Ramos (cell line): ENCODE results near the gene ZNF710.

Experiments used
- in situ Hi-C: fragments of 300-500 bp; cut with MboI; formaldehyde crosslinking; loops from one replicate; pipeline ENCODE4 v1.14.3; 2022; ENCODE audit warnings: low sequenced_read_pairs; ENCODE audit not compliant: unreplicated experiment

Gene ZNF710

DNA sequence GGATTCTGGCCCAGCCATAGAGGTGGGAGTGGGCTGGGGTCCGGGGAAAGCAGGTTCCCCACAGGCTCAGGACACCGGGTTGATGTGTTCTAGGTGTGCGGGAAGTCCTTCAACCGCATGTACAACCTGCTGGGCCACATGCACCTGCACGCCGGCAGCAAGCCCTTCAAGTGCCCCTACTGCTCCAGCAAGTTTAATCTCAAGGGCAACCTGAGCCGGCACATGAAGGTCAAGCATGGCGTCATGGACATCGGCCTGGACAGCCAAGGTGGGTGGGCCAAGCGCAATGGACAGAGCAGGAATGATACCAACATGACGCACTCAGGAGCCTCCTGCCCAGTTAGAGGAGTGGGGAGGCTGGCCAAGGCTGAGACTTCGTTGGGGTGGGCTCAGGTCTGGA lies 72.9 kb downstream of the ZNF710 start:
- in situ Hi-C loops = loop anchor here (5.0 kb wide), 2 partner anchors 82 to 172 kb away; no protein-coding TSS in a partner anchor

DNA sequence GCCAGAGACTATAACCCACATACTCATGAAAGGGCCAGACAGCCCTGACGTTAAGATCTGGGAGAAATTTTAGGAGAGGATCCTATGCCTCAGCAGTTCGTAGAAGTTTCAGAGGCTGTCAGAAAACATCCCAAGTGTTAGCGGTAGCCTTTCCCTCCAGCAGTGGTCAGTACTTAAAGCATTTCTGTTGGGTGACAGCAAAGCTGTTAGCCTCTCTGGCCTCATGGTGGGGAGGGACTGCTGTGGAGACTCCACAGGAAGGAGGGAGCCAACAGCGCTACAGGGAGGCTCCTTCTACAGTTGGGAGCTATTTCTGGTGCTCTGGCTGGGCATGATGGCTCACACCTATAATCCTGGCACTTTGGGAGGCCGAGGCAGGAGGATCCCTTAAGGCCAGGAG lies 73.8 kb downstream of the ZNF710 start:
- in situ Hi-C loops = loop anchor here (5.0 kb wide), 2 partner anchors 83 to 173 kb away; no protein-coding TSS in a partner anchor

DNA sequence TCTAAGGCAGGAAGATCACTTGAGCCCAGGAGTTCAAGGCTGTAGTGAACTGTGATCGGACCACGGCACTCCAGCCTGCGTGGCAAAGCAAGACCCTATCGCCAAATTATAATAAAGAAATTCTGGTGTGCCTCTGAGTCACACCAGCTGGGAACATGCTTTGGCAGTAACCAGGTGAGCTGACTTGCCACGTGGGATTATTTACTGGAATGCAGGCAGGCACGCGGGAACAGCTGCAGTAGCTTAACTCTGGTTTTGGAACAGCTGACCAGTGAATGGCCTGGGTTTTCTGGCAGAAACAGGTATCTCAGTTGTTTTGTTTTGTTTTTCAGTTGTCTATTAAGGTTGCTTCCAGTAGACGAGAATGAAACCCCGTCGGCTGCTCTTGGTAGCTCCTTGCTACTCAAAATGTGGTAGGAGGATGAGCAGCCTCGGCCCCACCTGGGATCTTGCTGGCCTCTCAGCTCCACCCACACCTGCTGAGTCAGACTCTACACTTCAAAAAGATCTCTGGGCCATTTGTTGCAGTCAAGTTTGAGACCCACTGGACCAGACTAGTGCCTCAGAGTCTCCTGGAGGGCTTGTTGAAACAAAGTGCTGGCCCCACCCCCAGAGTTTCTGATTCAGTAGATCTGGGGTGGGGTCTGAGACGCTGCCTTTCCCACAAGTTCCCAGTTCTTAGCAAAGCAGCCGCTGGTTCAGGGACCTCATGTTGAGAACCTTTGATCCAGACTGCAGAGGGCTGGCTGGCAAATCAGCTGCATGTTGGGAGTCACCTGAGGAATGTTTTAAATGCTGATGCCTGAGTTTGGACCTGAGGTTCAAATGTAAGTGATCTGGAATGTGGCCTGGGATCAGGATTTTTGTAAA lies 74.5 kb downstream of the ZNF710 start:
- in situ Hi-C loops = no loop called here

GRCh38 chr15:90076716-90077115 lies 75.6 kb downstream of the ZNF710 start:
- in situ Hi-C loops = no loop called here

DNA sequence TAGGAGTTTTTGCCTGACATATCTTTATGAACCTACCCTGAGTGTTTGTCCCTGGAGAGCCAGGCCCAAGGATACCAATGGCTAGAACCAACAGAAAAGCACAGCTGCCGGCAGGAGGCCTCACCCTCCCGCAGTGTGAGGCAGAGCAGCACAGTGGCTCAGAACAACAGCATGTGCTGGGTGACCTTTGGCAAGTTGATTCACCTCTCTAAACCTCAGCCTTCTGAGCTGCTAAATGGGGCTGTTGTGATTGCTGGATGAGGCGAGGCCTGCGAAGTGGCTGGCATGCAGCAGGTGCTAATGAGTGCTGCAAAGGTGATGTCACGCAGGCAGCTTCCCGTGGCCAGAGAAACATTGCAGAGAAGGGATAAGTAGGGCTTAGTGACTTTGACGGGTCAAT lies 77.8 kb downstream of the ZNF710 start:
- in situ Hi-C loops = no loop called here

- in situ Hi-C loops = no loop called here
Observed at GRCh38 chr15:90079619-90080457, 78.7 kb downstream of the ZNF710 start.

- in situ Hi-C loops = no loop called here
Observed at GRCh38 chr15:90080458-90080755, 79.3 kb downstream of the ZNF710 start.

DNA sequence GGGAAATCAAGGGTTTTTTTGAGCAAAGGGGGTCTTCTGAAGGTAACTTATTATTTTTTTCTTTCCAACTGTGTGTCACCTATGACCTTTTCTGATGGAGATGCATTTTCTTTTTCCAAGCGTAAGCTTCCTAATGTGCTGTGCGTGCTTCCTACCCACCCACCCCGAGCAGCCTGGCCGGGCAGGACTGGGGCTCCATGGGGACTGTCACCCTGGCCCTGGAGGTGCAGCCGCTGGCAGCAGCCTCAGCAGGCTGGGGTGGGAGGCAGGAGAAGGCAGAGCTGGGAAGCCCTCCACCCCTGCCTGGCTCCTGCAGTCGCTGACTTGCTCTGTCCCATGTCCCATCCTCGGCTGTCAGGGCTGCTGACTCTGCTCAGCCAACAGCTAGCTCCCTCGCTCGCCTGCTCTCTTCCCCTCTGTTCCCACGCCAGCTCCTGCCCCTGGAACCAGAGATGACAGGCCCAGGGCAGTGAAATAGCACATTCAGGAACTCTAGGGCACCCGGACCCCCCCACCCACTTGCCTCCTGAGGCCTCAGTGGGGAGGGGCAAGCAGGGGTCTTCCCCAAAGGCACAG lies 79.8 kb downstream of the ZNF710 start:
- in situ Hi-C loops = no loop called here

DNA sequence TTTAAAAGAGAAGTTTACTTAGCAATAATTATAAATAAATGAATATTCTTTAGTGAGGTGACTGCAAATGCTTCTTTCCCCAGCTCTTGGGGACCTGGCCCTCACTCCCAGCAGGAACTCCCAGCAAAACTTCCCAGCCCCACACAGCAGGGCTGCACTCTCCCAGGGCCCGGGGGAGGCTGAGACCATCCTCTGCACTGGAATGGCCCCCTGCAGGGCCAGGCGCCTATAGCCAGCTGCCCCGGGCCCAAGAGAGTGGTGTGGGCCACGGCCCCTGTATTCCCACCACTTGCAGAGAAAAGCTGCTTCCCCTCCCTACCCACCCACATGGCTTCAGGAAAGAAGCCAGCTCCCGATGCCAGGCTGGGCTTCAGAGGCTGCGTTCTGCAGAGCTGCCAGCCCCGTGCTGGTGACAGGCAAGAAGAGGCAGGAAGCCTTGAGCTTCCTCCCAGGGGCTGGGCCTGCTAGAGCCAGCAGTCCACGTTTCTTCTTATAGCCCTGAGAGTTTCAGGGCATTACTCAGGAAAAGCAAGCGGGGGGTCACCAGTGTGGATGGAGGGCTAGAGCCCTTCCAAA lies 81.1 kb downstream of the ZNF710 start:
- in situ Hi-C loops = no loop called here

DNA sequence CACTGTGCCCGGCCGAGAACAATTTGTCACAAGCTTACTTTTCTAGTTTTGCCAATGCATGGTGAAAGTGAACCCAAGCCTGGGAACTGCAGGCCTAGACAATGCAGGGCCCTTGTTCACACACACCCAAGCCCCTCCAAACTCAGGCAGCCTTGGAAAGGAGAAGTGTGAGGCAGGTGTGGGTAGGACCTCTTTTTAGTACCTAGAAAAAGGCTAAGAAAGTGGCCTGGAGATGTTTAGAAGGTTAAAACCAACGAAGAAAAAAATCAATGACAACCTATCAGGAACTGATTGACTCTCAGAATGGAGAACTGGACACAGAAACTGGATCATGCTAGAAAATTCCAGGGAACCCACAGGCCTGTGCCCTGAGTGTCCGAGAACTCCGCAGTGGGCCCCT lies 82.3 kb downstream of the ZNF710 start:
- in situ Hi-C loops = no loop called here

GRCh38 chr15:90083954-90084607 lies 83.0 kb downstream of the ZNF710 start:
- in situ Hi-C loops = no loop called here

- in situ Hi-C loops = loop anchor here (5.0 kb wide), 1 partner anchor 328 kb away; no protein-coding TSS in a partner anchor
Observed at GRCh38 chr15:90084876-90085423, 83.8 kb downstream of the ZNF710 start.

DNA sequence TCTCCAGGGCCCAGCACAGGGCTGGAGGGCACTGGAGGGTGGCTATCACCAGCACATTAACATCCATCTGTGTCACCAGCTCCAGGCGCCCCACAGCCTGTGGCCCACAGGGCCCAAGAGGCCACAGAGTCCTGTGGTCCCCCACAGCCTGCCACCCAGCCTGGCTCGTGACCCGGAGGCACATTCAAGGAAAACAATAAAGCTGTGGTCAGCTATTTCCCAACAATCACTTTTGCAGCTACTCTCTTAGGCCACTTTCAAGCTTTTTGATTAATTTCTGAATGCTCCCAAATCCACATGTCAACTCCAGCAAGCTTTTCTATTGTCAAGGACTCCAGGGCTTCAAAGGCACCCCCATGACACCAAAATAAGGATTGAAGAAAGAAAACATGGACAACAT lies 84.4 kb downstream of the ZNF710 start:
- in situ Hi-C loops = loop anchor here (5.0 kb wide), 1 partner anchor 328 kb away; no protein-coding TSS in a partner anchor

- in situ Hi-C loops = loop anchor here (5.0 kb wide), 1 partner anchor 330 kb away; no protein-coding TSS in a partner anchor
Observed at GRCh38 chr15:90086868-90087268, 85.7 kb downstream of the ZNF710 start.

- in situ Hi-C loops = loop anchor here (5.0 kb wide), 1 partner anchor 330 kb away; no protein-coding TSS in a partner anchor
Observed at GRCh38 chr15:90087454-90088154, 86.5 kb downstream of the ZNF710 start.

DNA sequence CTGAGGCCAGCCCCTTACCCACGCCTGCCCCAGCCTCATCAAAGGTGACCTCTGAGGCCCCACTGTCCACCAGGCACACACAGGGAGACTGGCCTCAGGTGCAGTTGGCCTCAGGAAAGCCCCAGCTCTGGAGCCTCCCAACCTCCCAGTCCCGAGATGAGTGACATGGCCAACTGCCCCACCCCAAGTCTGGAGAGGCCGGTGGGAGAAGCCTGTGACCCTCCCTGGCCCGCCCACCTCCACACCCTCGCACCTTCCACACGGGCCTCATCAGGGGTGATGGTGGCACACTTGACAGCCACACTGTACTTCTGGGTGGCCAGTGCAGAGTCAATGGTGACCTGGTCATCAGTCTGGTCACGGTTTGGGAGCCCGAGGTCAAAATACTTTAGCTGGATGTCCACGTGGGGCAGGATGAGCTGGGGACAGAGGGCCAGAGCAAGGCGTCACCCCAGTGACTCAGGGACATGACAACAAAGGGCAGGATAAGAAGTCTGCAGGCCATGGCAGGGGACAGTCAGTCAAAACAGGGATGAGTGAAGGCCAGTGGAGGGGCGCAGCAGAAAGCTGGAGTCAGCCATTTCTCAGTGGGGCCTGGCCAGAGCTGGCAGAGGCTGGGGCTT lies 89.2 kb downstream of the ZNF710 start:
- in situ Hi-C loops = loop anchor here (5.0 kb wide), 1 partner anchor 198 kb away; the partner anchor contains the start of gene AP3S2

DNA sequence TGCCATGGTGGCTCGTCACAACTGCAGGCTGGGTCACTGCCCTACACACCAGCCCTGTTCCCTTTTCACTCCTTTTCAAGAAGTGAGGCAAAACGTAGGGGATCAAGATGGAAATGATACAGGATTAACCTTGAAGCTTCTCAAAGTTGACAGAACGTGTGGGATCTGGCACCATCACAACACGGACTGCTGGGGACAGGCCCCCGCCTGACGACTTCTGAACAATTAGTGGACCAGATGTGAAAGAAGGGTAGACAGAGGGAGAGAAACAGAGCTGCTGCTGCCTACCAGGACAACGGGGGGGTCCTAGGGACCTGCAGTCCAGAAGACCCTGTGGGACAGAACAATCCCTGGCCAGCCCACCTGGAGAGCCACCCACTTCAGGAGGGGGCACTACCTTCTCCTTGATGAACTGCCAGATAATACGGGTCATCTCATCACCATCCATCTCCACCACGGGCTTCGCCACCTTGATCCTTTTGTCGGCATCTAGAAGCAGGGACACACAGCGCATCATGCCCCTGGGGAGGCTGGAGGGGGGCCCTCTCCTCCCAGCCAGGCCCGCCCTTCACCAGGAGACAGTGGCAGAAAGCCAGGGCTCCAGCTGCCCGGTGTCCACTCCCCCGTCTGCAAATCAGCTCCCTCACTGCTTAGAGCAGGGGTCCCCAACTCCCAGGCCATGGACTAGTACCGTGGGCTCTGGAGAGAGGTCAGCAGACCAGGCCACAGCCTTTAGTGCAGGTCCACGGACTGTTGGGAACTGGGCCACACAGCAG lies 90.2 kb downstream of the ZNF710 start:
- in situ Hi-C loops = loop anchor here (5.0 kb wide), 1 partner anchor 199 kb away; the partner anchor contains the start of gene AP3S2

- in situ Hi-C loops = no loop called here
Observed at GRCh38 chr15:90095521-90095959, 94.4 kb downstream of the ZNF710 start.
